AG09319 (cell line): ENCODE results near the gene PARD3.

Experiments used
- DNase-seq: peaks from one replicate; pipeline ENCODE4 v3.0.0-alpha.2; 2010; ENCODE audit warnings: low read depth; ENCODE audit errors: extremely low read depth
- TF ChIP-seq, protein P1 (sequence below): IDR thresholded peaks from 2 replicates; pipeline ENCODE4 v1.5.1; 2011; ENCODE audit warnings: low read depth, mild to moderate bottlenecking, inconsistent platforms, low read length, moderate library complexity

Gene PARD3

DNA sequence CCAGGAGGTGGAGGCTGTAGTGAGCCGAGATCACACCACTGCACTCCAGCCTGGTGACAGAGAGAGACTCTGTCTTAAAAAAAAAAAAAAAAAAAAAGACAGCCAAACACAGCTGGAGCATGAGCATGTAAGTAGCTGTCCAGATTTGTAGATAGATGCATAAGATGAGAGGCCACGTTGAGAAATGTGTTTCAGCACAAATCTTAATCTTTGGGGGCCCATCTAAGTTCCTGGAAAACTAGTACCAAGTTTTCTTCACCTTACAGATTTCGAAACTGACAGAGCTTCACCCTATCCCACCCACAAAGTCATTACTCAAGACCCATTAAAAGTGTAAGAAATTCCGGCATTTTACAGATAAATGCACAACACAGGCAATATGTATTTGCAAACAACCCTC, 208.2 kb downstream of the PARD3 start:
- DNase-seq: no peak
- TF ChIP-seq, protein P1, sequence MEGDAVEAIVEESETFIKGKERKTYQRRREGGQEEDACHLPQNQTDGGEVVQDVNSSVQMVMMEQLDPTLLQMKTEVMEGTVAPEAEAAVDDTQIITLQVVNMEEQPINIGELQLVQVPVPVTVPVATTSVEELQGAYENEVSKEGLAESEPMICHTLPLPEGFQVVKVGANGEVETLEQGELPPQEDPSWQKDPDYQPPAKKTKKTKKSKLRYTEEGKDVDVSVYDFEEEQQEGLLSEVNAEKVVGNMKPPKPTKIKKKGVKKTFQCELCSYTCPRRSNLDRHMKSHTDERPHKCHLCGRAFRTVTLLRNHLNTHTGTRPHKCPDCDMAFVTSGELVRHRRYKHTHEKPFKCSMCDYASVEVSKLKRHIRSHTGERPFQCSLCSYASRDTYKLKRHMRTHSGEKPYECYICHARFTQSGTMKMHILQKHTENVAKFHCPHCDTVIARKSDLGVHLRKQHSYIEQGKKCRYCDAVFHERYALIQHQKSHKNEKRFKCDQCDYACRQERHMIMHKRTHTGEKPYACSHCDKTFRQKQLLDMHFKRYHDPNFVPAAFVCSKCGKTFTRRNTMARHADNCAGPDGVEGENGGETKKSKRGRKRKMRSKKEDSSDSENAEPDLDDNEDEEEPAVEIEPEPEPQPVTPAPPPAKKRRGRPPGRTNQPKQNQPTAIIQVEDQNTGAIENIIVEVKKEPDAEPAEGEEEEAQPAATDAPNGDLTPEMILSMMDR: no peak

DNA sequence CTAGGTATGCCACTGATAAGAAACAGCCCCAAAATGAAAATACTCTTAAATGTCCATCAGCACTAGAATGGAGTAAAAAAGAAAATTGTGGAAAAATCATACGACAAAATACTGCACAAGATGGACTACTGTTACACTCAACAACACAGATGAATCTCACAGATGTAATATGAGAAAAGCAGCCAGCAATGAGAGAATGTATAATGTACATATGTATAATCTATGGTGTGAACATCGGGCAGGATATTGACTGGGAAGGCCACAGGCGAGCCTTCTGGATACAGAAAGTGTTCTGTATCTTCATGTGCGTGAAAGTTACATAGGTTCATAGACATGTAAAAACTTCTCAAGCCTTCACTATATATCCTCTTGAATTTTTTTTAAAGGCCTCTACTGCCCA, 212.6 kb downstream of the PARD3 start:
- DNase-seq: no peak
- TF ChIP-seq, protein P1: no peak

DNA sequence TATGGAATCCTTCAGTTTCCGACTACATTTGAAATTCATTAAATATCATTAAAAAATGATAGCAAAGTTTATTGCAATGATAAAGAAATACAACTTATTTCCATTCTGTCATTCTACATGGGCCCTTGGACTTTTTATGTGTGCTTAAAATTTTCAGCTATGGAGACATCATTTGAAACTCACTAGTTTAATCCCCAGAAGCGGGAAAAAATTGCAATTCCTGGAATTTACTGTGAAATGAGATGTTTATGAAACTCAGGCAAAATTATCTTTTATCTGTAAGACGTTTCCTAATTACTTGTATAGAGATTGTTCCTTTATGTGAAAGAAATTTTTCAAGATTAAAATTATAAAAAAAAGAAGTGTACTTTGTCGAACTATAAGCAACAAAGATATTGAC, 213.4 kb downstream of the PARD3 start:
- no peak for DNase-seq
- TF ChIP-seq, protein P1: no peak

DNA sequence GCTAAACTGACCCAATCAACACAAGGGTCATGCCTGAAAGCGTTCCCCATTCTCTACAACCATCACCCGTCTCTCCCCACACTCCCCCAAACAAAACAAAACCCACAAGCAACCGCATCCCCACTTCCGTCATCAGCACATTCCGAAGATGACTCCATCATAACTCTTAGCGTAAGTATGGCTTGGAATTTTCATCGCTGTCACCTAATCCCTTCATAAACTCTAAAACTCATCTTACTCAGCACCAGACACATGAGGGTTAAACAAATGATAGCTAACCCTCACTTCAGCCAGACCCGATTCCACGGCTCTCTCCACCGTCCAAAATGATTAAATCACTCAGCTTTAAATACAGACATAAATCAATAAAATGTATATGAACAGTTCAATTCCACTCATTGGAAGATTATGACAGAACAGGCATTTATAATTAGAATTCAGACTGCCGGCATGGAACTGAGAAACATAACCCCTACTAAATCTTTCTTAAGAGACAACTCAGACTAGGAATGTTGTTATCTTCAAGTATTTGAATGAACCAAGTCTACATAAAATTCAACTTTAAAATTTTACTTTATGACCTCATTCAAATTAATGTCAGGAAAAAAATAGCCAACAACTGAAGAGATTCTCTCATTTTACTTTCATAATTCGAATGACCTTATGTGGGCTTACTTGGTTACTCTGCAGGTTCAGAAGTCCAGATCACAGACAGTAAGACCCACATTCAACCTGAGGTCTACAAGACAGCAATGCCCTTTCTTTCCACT, 215.9 kb downstream of the PARD3 start:
- no peak for DNase-seq
- TF ChIP-seq, protein P1: no peak

DNA sequence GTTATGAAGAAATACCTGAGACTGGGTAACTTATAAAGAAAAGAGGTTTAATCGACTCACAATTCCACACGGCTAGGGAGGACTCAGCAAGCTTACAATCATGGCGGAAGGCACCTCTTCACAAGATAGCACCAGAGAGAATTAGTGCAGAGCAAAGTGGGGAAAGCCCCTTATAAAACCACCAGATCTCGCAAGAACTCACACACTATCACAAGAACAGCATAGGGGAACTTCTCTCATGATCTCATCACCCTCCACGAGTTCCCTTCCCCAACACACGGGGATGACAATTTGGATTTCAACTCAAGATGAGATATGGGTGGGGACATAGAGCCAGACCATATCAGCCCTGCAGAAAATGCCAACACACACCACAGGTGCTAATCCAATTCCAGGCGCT, 218.7 kb downstream of the PARD3 start:
- DNase-seq: no peak
- TF ChIP-seq, protein P1: no peak

DNA sequence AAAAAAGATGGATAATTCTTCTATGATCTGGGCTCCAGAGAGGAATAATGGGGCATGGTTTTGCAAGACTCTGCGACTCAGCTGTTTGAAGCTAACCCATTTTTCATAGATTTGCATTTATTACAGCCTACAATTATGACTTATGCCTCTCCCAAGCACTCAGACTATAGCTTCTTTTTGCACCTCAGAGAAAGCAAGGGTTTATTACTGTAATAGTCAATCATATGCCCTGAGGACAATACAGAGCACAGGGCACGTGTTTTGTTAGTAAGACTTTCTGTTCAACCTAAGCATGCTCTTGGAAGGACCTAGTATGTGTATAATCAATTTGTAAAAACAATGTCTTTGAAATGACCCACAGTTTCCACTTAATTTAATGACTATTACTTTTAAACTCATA, 221.2 kb downstream of the PARD3 start:
- DNase-seq: no peak
- TF ChIP-seq, protein P1: no peak

DNA sequence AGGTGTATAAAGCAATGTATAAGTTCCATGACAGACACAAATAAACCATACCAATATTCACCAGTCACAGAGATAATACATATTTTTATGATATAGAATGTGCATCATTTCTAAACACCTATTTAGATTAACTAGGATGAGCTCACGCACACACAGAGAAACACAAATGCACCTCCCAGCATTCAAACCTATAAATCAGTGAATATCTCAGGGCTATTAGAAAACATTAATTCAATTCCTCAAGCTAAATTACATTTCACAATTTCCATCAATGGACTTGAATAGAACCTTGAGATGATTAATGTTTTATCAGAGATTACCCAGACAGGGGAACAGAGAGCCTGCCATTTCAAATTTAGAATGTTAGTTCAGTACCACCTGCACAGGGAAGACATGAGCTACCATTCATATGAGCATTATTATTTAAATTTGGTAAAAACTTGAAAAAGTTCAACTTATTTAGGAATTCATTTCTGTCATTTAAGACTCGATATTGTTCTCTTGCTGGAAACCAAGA, 221.7 kb downstream of the PARD3 start:
- no peak for DNase-seq
- TF ChIP-seq, protein P1: no peak
